GM13976 (cell line): ENCODE data around the gene HIVEP2.

Experiments
- DNase-seq: peaks from one replicate; pipeline ENCODE4 v3.0.0; 2012; ENCODE audit warnings: low spot score
- in situ Hi-C: fragments of 300-500 bp; cut with MboI; formaldehyde crosslinking; loops from one replicate; pipeline ENCODE4 v1.12.0; 2022; ENCODE audit warnings: low sequenced_read_pairs, mixed read lengths, inconsistent platforms; ENCODE audit not compliant: unreplicated experiment
- TF ChIP-seq, protein P1 (sequence below): IDR thresholded peaks from 2 replicates; pipeline ENCODE4 v1.5.1; 2012; ENCODE audit warnings: borderline replicate concordance, mild to moderate bottlenecking; ENCODE audit not compliant: insufficient read depth; ENCODE audit errors: extremely low read depth, missing control alignments, control extremely low read depth

HIVEP2 gene

DNA sequence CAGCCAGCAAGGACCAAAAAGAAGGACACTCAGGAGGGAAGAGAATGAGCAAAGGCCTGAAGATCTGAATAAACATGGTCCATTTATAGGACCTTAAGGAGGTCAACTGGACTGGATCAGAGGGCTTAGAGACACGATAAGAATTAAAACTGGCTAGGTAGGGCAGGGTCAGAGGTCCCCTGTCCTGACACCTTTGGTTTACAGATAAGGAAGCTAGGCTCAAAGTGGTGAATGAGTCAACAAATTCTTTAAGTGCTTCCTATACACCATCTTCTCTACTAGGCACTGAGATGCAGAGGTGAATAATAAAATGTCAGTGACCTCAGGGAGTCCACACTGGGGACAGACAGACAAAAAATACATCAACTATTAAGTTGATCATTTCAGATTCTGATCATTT lies 70.3 kb downstream of the HIVEP2 start:
- TF ChIP-seq, protein P1, sequence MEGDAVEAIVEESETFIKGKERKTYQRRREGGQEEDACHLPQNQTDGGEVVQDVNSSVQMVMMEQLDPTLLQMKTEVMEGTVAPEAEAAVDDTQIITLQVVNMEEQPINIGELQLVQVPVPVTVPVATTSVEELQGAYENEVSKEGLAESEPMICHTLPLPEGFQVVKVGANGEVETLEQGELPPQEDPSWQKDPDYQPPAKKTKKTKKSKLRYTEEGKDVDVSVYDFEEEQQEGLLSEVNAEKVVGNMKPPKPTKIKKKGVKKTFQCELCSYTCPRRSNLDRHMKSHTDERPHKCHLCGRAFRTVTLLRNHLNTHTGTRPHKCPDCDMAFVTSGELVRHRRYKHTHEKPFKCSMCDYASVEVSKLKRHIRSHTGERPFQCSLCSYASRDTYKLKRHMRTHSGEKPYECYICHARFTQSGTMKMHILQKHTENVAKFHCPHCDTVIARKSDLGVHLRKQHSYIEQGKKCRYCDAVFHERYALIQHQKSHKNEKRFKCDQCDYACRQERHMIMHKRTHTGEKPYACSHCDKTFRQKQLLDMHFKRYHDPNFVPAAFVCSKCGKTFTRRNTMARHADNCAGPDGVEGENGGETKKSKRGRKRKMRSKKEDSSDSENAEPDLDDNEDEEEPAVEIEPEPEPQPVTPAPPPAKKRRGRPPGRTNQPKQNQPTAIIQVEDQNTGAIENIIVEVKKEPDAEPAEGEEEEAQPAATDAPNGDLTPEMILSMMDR: no peak
- no peak for DNase-seq
- in situ Hi-C loops: no loop called here

DNA sequence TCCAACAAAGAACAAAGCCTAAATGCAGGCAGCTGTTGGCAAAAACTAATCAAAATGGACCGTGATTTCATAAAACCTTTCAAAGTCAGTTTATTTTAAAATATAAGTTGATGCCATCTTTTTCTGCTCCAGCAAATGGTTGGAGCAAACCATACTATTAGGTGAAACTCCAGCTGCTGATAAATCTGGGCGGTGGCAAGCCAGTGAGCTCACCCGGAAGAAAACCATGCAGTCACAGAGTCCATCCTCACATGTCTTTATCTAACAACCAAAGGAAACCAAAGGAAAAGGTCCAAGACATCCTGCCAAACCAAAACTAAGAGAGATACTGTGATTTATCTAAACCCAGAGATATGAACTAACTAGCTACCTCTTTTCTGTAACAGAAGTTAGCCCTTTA lies 72.6 kb downstream of the HIVEP2 start:
- TF ChIP-seq, protein P1: no peak
- in situ Hi-C loops: no loop called here
- DNase-seq: no peak

DNA sequence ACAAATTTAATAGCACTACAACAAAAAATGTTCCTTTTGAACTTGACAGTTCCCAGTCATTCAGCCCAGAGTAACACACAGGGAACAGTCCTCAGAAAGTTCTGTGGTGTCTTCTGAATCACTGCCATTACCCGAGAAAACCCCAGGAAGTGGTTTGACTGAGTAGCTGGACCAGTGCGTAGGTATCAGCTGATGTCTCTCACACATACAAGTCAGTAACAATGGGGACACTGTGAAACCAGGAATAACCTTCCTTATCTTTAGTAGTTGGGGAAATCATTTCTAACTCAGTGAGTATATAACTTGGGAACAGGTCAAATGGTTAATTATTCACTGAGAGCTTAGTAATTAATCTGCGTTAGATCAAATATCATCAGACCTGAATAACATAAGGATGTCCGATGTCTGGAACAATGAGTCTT lies 73.1 kb downstream of the HIVEP2 start:
- in situ Hi-C loops: no loop called here
- DNase-seq: peak; percentile 37
- TF ChIP-seq, protein P1: no peak

DNA sequence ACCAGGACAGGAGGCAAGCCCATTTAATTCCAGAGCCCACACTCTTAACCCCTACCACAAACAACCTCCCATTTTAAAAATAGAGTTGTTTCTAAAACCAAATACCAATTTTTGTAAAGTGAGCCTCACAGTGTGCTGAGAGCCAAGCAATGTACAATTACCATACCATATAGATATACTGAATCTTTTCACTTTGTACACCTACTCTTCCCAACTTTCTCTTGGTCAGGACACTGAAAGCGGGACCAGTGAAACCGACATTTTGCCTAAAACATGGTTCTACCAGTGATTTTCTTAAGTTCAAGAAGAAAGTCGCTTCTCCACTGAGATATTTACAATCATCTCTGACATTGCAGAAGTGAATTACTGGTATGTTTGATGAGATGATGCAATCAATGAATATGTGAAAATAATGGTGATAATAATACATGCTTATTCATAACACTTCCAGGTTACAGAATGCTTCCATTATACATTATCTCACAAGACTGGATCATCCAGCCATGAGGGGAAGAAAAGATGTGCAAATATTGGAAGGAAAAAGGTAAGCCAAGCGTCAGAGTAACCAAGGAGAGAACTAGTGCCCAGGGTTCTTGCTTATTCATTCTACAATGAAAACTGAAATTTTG lies 74.1 kb downstream of the HIVEP2 start:
- no peak for DNase-seq
- in situ Hi-C loops: no loop called here
- TF ChIP-seq, protein P1: no peak

DNA sequence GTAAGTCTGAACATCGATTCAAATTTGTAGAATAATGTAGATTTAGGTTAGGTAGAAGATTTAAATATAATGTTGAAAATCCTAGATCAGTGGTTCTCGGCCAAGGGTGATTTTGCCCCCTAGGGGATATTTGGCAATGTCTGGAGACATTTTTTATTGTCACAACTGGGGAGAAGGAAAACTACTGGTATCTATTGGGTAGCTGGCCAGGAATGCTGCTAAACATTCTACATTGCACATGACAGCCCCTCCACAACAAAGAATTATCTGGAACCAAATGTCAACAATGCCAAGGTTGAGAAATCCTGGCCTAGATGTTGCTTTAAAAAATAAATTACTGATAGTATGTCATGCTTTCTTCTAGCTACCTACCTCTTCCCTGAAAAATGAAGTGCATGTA lies 76.1 kb downstream of the HIVEP2 start:
- in situ Hi-C loops: no loop called here
- TF ChIP-seq, protein P1: no peak

DNA sequence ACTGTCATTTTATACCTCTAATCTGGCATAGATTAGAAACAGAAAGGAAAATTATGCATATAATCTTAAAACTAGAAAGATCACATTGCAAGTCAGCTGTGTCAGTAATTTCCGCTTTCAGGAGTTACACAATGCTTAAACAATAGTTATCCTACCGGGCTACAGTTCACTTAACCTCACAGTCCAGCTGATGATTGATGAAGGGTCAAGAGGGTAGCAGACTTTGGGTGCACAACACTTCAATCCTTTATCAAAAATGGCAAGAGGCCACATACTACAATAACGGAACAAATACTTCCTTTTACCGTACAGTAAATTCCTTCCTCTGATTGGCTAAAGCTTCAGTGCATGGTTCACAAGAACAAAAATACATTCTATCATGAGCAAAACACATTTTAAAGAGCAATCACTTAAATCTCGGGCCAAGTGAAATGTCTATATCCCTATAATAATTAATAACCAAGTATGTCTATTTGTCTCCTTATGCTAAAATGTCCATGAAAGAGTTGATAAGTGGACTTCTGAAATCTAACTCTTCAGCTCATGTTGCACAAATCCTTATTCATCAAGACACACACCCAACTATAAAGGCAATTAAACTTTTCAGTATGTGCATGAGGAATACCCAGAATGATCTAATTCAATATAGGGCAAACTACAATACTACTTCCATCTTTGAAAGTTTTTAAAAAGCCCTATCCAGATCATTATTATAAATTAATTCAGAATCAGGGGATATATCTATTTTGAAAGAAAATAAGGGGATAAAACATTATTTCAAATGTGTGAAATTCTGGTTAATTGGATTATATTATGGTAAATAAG lies 76.8 kb downstream of the HIVEP2 start:
- TF ChIP-seq, protein P1: no peak
- no peak for DNase-seq
- in situ Hi-C loops: no loop called here

More for the DNA sequence above, 76.1 kb downstream of the HIVEP2 start:
- no peak for DNase-seq
